NCI-H1694 (cell line): Measurements from ENCODE around the gene C20orf96.
"Not testable (repeated sequence)": the region's sequence is repeated elsewhere in the genome, so short reads cannot be mapped to it uniquely, and the experiment has no call there.

Experiments used
- DNase-seq: peaks from one replicate; lab custom pipeline; 2025; lab: John Stamatoyannopoulos, UW

The C20orf96 gene

GRCh38 chr20:290084-290831 lies at the start of gene C20orf96:
TSS of gene C20orf96 (minus strand) at chr20:290750. CDS start at chr20:290610, 140 bp downstream.
- peak; percentile 78 for DNase-seq

- DNase-seq = not testable (repeated sequence)
Measured at GRCh38 chr20:336040-336439, 45.5 kb upstream of the C20orf96 start.

- DNase-seq = no peak
Measured at GRCh38 chr20:334578-334977, 44.0 kb upstream of the C20orf96 start.

GRCh38 chr20:330233-331149 lies 39.9 kb upstream of the C20orf96 start:
- DNase-seq = peak; percentile 30

GRCh38 chr20:329851-330232 lies 39.3 kb upstream of the C20orf96 start:
- DNase-seq = no peak

- DNase-seq = no peak
Measured at GRCh38 chr20:328975-329695, 38.6 kb upstream of the C20orf96 start.

- DNase-seq = no peak
Measured at GRCh38 chr20:328027-328974, 37.8 kb upstream of the C20orf96 start.

- peak; percentile 80 for DNase-seq
Measured at GRCh38 chr20:327186-328026, 36.9 kb upstream of the C20orf96 start.

GRCh38 chr20:326645-327185 lies 36.2 kb upstream of the C20orf96 start:
- no peak for DNase-seq

- peak; percentile 8 for DNase-seq
Measured at GRCh38 chr20:325889-326644, 35.5 kb upstream of the C20orf96 start.

GRCh38 chr20:325045-325888 lies 34.7 kb upstream of the C20orf96 start, which contains the start of gene SOX12:
TSS of gene SOX12 (plus strand) at chr20:325552. CDS start at chr20:325925, 373 bp downstream.
- peak; percentile 70 for DNase-seq

- DNase-seq = peak; percentile 58
Measured at GRCh38 chr20:324177-325044, 33.9 kb upstream of the C20orf96 start.

GRCh38 chr20:316316-317068 lies 25.9 kb upstream of the C20orf96 start:
- DNase-seq = no peak

GRCh38 chr20:313948-314347 lies 23.4 kb upstream of the C20orf96 start:
- no peak for DNase-seq

GRCh38 chr20:313402-313801 lies 22.9 kb upstream of the C20orf96 start:
- no peak for DNase-seq

GRCh38 chr20:312866-313265 lies 22.3 kb upstream of the C20orf96 start:
- no peak for DNase-seq
